Calu3 (cell line): ENCODE data around the gene CLEC10A. TPM values are rescaled to one million over a fixed set of nuclear protein-coding genes. Genes with fewer than 3 reads are reported as not detected.

ENCODE experiments used
- BruUV-seq: library from RNA; stranded (reverse); fragments of 400-500 nt; replicated peaks from 2 replicates; lab custom pipeline; 2021; lab: Mats Ljungman, UMichigan
- CTCF ChIA-PET: fragments of 300-600 bp; sonication (Branson Sonifier 250); formaldehyde crosslinking; loops from one replicate; lab custom pipeline; 2022; ENCODE audit warnings: antibody characterized with exemption; lab: Charles Lee
- DNase-seq: peaks from one replicate; pipeline ENCODE4 v3.0.0; 2022
- H3K27ac Mint-ChIP-seq: one replicate; pipeline ENCODE4 v1.8.0; 2022; ENCODE audit warnings: mixed read lengths; ENCODE audit not compliant: unreplicated experiment
- H3K27me3 Mint-ChIP-seq: one replicate; pipeline ENCODE4 v1.8.0; 2022; ENCODE audit warnings: mixed read lengths; ENCODE audit not compliant: unreplicated experiment
- H3K36me3 Mint-ChIP-seq: one replicate; pipeline ENCODE4 v1.8.0; 2022; ENCODE audit warnings: mild to moderate bottlenecking, moderate library complexity, mixed read lengths; ENCODE audit not compliant: insufficient read depth, unreplicated experiment
- H3K4me1 Mint-ChIP-seq: one replicate; pipeline ENCODE4 v1.8.0; 2022; ENCODE audit warnings: mild to moderate bottlenecking, low read depth, mixed read lengths; ENCODE audit not compliant: unreplicated experiment
- H3K4me3 Mint-ChIP-seq: one replicate; pipeline ENCODE4 v1.8.0; 2022; ENCODE audit warnings: mild to moderate bottlenecking, low read depth, moderate library complexity, mixed read lengths; ENCODE audit not compliant: unreplicated experiment
- H3K9me3 Mint-ChIP-seq: one replicate; pipeline ENCODE4 v1.8.0; 2022; ENCODE audit warnings: low read depth, mixed read lengths; ENCODE audit not compliant: unreplicated experiment
- intact Hi-C: fragments of 100-400 bp; cut with micrococcal nuclease; formaldehyde crosslinking; loops from one replicate; pipeline ENCODE4 v1.10.0; 2022; ENCODE audit not compliant: unreplicated experiment
- total RNA-seq: library from RNA; stranded (reverse); gene quantifications from 2 replicates; pipeline ENCODE4 v1.2.3, GENCODE V29; 2022
- TF ChIP-seq, protein P1 (sequence below): fragments of 200-600 bp; IDR thresholded peaks from one replicate; pipeline ENCODE4 v1.8.0; 2022; ENCODE audit warnings: antibody characterized with exemption; ENCODE audit not compliant: unreplicated experiment

Gene CLEC10A
- total RNA-seq, 1 experiment from 2014 or later, result not detected

DNA sequence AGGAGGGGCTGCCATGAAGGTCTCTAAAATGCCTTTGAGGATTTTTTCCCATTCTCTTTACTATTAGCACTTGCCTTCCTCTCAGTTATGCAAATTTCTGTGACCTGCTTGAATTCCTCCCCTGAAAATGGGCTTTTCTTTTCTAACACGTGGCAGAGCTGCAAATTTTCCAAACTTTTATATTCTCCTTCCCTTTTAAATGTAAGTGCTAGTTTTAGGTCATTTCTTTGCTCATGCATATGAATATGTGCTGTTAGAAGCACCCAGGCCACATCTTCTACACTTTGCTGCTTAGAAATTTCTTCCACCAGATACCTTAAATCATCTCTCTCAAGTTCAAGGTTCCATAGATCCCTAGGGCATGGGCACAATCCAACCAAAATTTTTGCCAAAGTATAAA is 11.8 kb downstream of the CLEC10A start:
- H3K4me3 Mint-ChIP-seq, result no peak overlapping the region
- CTCF ChIA-PET, result no interaction called here
- no TSS peak for BruUV-seq
- TF ChIP-seq, protein P1, sequence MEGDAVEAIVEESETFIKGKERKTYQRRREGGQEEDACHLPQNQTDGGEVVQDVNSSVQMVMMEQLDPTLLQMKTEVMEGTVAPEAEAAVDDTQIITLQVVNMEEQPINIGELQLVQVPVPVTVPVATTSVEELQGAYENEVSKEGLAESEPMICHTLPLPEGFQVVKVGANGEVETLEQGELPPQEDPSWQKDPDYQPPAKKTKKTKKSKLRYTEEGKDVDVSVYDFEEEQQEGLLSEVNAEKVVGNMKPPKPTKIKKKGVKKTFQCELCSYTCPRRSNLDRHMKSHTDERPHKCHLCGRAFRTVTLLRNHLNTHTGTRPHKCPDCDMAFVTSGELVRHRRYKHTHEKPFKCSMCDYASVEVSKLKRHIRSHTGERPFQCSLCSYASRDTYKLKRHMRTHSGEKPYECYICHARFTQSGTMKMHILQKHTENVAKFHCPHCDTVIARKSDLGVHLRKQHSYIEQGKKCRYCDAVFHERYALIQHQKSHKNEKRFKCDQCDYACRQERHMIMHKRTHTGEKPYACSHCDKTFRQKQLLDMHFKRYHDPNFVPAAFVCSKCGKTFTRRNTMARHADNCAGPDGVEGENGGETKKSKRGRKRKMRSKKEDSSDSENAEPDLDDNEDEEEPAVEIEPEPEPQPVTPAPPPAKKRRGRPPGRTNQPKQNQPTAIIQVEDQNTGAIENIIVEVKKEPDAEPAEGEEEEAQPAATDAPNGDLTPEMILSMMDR, result no peak
- no peak for DNase-seq
- H3K27me3 Mint-ChIP-seq, result peaks cover 39% of the 10 kb centered on the region
- no peak overlapping the region for H3K27ac Mint-ChIP-seq
- H3K9me3 Mint-ChIP-seq, result peaks cover 7% of the 10 kb centered on the region
- H3K4me1 Mint-ChIP-seq, result peaks cover 7% of the 10 kb centered on the region
- H3K36me3 Mint-ChIP-seq, result peaks cover 9% of the 10 kb centered on the region
- intact Hi-C loops, result no loop called here

DNA sequence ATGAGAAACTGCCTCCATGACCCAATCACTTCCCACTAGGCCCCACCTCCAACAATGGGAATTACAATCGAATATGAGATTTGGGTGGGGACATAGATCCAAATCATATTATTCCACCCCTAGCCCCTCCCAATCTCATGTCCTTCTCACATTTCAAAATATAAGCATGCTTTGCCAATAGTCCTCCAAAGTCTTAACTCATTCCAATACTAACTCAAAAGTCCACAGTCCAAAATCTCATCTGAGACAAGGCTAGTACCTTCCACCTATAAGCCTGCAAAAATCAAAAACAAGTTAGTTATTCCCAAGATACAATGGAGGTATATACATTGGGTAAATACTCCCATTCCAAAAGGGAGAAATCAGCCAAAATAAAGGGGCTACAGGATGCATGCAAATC is 12.9 kb downstream of the CLEC10A start:
- CTCF ChIA-PET, result no interaction called here
- TF ChIP-seq, protein P1, result no peak
- H3K36me3 Mint-ChIP-seq, result peaks cover 9% of the 10 kb centered on the region
- intact Hi-C loops, result no loop called here
- no TSS peak for BruUV-seq
- peaks cover 7% of the 10 kb centered on the region for H3K9me3 Mint-ChIP-seq
- H3K27ac Mint-ChIP-seq, result no peak overlapping the region
- H3K27me3 Mint-ChIP-seq, result peaks cover 33% of the 10 kb centered on the region
- DNase-seq, result no peak
- peaks cover 12% of the 10 kb centered on the region for H3K4me1 Mint-ChIP-seq
- H3K4me3 Mint-ChIP-seq, result no peak overlapping the region

DNA sequence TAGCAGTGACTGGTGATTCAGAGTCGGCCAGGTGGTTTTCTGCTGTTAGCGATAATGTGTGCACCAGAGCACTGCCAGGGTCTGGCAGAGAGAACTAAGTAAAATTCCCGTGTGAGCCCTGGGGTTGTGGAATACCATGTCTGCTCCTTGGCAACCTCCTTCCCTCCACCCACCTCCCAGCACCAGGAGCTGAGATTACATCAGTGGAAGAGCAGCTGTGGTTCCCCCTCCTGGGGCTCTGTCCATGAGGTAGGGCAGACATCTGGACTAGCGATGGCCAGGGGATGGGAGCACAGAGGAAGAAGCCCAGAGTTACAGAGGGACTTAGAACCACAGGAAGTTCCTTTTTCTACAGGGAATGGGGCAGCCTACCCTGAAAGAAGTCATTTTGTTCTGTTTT is 15.8 kb downstream of the CLEC10A start:
- peaks cover 5% of the 10 kb centered on the region for H3K36me3 Mint-ChIP-seq
- H3K27ac Mint-ChIP-seq, result no peak overlapping the region
- H3K4me1 Mint-ChIP-seq, result peaks cover 14% of the 10 kb centered on the region
- CTCF ChIA-PET, result no interaction called here
- DNase-seq, result no peak
- no TSS peak for BruUV-seq
- no peak overlapping the region for H3K4me3 Mint-ChIP-seq
- peaks cover 19% of the 10 kb centered on the region for H3K27me3 Mint-ChIP-seq
- TF ChIP-seq, protein P1, result no peak
- peaks cover 7% of the 10 kb centered on the region for H3K9me3 Mint-ChIP-seq
- intact Hi-C loops, result no loop called here

DNA sequence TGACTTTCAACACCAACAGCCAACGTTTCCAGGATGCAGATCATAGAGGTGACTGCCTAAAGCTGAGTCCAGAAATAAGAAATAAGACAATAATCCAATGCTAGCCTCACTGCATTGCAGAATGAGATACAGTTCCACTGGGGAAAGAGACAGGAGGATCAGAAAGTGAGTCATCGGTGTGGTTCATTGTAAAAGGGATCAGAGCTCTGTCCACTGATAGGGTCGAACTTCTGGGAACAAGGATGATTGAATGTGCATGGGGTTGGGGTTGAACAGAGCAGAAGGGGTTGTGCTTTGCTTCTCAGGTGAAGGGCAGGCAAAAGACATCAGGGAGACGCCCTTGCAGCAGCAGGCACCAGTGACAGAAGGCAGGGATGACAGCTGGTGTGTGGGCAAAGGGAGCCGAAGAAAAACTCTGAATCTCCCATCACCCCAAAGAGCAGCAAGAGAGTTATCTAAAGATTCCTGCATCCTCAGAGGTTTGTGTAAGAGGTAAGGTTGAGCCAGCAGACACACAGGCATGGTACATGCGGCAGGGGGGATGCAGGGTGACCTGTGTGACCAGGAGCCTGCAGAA is 16.4 kb downstream of the CLEC10A start:
- CTCF ChIA-PET, result no interaction called here
- no peak for DNase-seq
- H3K9me3 Mint-ChIP-seq, result peaks cover 5% of the 10 kb centered on the region
- intact Hi-C loops, result no loop called here
- H3K27me3 Mint-ChIP-seq, result peaks cover 12% of the 10 kb centered on the region
- BruUV-seq, result no TSS peak
- peaks cover 21% of the 10 kb centered on the region for H3K4me1 Mint-ChIP-seq
- peaks cover 8% of the 10 kb centered on the region for H3K36me3 Mint-ChIP-seq
- no peak overlapping the region for H3K27ac Mint-ChIP-seq
- H3K4me3 Mint-ChIP-seq, result no peak overlapping the region
- TF ChIP-seq, protein P1, result no peak
